Kidney epithelial cell (primary cell): ENCODE data around the gene LTA4H. TPM values are rescaled to one million over a fixed set of nuclear protein-coding genes. Genes with fewer than 3 reads are reported as not detected.

ENCODE experiments used
- DNase-seq: peaks from one replicate; pipeline ENCODE4 v3.0.0-alpha.2; 2010; ENCODE audit warnings: low read depth
- H3K27me3 ChIP-seq: 2 replicates; pipeline ENCODE4 v1.6.0; 2011; ENCODE audit warnings: low read length; ENCODE audit not compliant: control insufficient read depth, insufficient read depth
- H3K36me3 ChIP-seq: 2 replicates; pipeline ENCODE4 v1.5.1; 2011; ENCODE audit warnings: low read length; ENCODE audit not compliant: control insufficient read depth, insufficient read depth
- H3K4me3 ChIP-seq: 2 replicates; pipeline ENCODE4 v1.5.1; 2011; ENCODE audit warnings: low read depth, mild to moderate bottlenecking, control low read depth, low read length
- total RNA-seq: library from RNA; depleted of rRNA; stranded (reverse); fragments of >200 nt; gene quantifications from 2 replicates; pipeline ENCODE4 v1.2.3, GENCODE V29; 2015
- TF ChIP-seq, protein P1 (sequence below): IDR thresholded peaks from 2 replicates; pipeline ENCODE4 v1.5.1; 2011; ENCODE audit warnings: mild to moderate bottlenecking, moderate library complexity, low read length, control low read depth, inconsistent platforms; ENCODE audit not compliant: insufficient read depth, poor library complexity, severe bottlenecking

LTA4H gene
- total RNA-seq, 1 donor from 2014 or later = 78.9 TPM

DNA sequence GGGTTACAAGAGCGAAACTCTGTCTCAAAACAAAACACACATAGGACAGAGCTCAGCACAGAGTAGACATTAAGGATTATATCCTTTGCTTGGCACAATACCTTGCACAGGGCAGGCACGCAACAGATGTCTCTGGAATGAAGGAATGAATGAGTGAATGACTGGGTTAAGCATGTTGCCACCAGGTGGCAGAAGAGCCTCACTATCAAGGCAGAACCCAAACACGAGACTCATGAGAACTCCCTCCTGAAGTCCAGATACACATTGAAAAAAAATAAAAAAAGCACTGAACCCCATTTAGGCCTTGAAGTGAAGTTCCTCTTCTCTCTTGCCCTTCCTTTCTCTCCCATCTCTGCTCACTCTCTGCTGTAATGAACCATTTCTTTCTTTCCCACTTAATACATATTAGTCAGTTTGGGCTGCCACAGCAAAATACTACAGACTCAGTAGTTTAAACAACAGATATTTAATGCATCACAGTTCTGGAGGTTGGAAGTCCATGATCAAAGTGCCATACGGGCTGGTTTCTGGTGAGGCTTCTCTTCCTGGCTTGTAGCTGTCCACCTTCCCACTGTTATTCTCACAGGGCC lies 26.6 kb upstream of the LTA4H start:
- DNase-seq = peak; percentile 41
- no peaks in the 10 kb centered on the region for H3K36me3 ChIP-seq
- TF ChIP-seq, protein P1, sequence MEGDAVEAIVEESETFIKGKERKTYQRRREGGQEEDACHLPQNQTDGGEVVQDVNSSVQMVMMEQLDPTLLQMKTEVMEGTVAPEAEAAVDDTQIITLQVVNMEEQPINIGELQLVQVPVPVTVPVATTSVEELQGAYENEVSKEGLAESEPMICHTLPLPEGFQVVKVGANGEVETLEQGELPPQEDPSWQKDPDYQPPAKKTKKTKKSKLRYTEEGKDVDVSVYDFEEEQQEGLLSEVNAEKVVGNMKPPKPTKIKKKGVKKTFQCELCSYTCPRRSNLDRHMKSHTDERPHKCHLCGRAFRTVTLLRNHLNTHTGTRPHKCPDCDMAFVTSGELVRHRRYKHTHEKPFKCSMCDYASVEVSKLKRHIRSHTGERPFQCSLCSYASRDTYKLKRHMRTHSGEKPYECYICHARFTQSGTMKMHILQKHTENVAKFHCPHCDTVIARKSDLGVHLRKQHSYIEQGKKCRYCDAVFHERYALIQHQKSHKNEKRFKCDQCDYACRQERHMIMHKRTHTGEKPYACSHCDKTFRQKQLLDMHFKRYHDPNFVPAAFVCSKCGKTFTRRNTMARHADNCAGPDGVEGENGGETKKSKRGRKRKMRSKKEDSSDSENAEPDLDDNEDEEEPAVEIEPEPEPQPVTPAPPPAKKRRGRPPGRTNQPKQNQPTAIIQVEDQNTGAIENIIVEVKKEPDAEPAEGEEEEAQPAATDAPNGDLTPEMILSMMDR = peak; percentile 70
- no peaks in the 10 kb centered on the region for H3K27me3 ChIP-seq
- no peak overlapping the region for H3K4me3 ChIP-seq

DNA sequence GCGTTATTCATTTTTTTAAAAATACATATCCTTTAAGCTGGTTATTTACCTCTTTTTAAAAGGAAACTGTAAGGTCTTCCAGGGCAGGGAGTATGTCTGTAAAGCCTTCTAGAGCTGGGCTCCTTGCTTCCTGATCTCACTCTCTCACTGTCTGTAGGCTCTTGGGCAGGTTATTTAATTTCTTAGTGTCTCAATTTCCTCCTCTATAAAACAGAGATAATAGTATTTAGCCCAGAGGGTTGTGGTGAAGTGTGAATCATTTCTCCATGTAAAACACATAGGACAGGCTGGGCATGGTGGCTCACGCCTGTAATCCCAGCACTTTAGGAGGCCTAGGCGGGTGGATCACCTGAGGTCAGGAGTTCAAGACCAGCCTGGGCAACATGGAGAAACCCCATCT lies 25.9 kb upstream of the LTA4H start:
- Histone ChIP-seq H3K27me3 (no peaks in the 10 kb centered on the region), H3K36me3 (no peaks in the 10 kb centered on the region), H3K4me3 (no peak overlapping the region)
- TF ChIP-seq, protein P1 = no peak
- no peak for DNase-seq

DNA sequence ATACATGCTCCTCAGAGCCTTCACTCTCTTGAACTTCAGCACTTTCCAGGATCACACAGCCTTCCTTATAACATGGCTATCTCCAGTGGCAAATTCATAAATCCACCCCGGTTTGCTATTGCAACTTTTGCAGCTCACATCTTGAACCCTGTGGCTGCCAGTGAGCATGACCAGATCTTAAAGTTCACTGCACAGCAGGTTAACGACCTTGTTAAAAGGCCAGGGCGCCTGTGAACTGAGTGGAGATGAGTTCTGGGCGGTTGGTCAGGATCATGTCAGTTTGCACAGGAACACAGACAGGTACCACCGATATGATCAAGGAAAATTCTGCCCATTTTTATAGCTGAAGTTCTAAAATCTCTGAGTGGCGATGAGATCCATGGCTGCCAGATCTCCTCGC lies 24.7 kb upstream of the LTA4H start:
- Histone ChIP-seq H3K36me3 (no peaks in the 10 kb centered on the region), H3K27me3 (no peaks in the 10 kb centered on the region), H3K4me3 (no peak overlapping the region)
- no peak for DNase-seq
- TF ChIP-seq, protein P1 = no peak

DNA sequence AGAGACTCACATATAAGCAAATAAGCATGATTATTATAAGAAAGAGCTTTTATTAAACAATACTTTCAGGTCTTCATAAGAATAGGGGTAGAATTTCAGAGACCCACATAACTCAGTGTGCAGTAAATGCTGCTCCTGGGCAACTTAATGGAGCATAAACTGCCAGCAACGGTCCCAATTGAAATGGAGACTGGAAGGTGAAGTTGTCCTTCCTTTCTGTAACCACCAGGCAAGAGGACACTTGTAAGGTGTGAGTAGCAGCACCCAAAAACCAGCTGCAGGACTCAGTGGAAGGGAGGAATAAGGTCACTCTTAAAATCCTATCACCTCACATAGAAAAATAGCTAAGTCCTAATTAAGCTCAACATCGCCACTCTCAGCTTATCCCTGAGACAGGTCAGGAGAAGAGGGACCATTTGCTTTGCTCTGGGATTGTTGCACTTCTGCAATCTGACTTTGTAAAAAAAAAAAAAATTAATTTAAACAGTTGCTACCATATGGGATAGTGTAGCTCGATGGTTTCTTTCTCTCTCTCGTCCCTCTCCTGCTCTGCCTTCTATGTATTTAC lies 22.7 kb upstream of the LTA4H start:
- DNase-seq = no peak
- no peaks in the 10 kb centered on the region for H3K36me3 ChIP-seq
- TF ChIP-seq, protein P1 = no peak
- no peaks in the 10 kb centered on the region for H3K27me3 ChIP-seq
- H3K4me3 ChIP-seq = no peak overlapping the region

DNA sequence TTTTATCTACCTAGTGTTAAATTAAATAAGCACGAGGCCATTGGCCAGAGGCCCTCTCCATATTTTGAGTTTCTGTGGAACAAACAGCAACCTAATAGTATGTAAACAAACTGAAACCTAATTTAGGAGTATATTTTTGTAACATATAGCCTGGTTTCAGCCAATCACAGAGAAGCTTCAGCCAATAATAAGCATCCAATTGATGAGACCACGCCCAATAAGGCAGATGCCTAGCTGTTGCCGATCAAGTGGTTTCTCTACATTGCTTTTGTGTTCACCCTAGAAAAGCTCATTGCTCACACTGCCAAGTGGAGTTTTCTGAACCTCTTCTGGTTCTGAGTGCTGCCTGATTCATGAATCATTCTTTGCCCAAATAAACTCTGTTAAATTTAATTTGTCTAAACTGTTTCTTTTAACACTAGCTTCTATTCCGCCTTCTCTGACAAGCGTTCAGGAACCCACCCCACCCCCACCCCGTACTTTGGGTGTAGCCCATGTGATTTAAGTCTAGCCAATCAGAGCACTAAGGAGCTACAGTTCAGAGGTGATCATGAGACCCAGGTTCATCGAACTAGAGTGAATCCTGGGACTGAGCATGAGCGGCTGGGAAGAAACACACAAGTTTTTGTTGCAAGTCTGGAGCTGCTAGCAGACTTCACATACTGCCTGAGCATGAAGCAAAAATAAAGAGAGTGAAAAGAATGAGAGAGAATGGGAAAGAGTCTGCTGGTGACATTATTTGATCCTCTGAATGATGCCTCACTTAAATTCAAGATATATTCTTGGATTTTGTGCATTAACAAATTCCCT lies 21.5 kb upstream of the LTA4H start:
- DNase-seq = no peak
- TF ChIP-seq, protein P1 = no peak
- Histone ChIP-seq H3K36me3 (no peaks in the 10 kb centered on the region), H3K4me3 (no peak overlapping the region), H3K27me3 (no peaks in the 10 kb centered on the region)
